Stimulated activated naive CD8-positive, alpha-beta T cell treated with anti-CD3 and anti-CD28 coated beads, Interleukin-15, amount 100 ng/mL, for 72 hours (primary cell): ENCODE results near the gene MT3.

Source experiments
- ATAC-seq: fragments of 150-1000 bp; cut with Tn5 transposase; 2 replicates; pipeline ENCODE4 v1.10.0; 2021; ENCODE audit warnings: mild to moderate bottlenecking, moderate library complexity
- DNase-seq, 2 donors: peaks; one replicate each; pipeline ENCODE4 v3.0.0; 2021 to 2022
- H3K27ac Mint-ChIP-seq, 2 donors: one replicate each; pipeline ENCODE4 v1.8.0; 2022; ENCODE audit warnings: mild to moderate bottlenecking in 2 of 2, mixed read lengths in 2 of 2, moderate library complexity in 2 of 2
- H3K27me3 Mint-ChIP-seq: one replicate; pipeline ENCODE4 v1.8.0; 2022; ENCODE audit warnings: mixed read lengths
- H3K4me1 Mint-ChIP-seq: one replicate; pipeline ENCODE4 v1.8.0; 2022; ENCODE audit warnings: mild to moderate bottlenecking, mixed read lengths
- H3K4me3 Mint-ChIP-seq, 2 donors: one replicate each; pipeline ENCODE4 v1.8.0; 2022; ENCODE audit warnings: mild to moderate bottlenecking in 2 of 2, mixed read lengths in 2 of 2, moderate library complexity in 1 of 2
- H3K9me3 Mint-ChIP-seq, 2 donors: one replicate each; pipeline ENCODE4 v1.8.0; 2022; ENCODE audit warnings: mixed read lengths in 2 of 2

The MT3 gene

GRCh38 chr16:56639045-56639444 lies 49.7 kb downstream of the MT3 start:
- ATAC-seq (no peak), DNase-seq (no peak)
- Mint-ChIP-seq H3K4me1 (peaks cover 58% of the 10 kb centered on the region), H3K27me3 (peaks cover 79% of the 10 kb centered on the region), H3K4me3 (peak overlapping the region; percentile 72 to 83), H3K27ac (no peak overlapping the region), H3K9me3 (no peaks in the 10 kb centered on the region)

- Mint-ChIP-seq H3K4me3 (no peak overlapping the region), H3K9me3 (no peaks in the 10 kb centered on the region), H3K27ac (no peak overlapping the region), H3K27me3 (peaks cover 77% of the 10 kb centered on the region), H3K4me1 (peaks cover 57% of the 10 kb centered on the region)
- ATAC-seq = no peak
- no peak for DNase-seq
These were observed 50.7 kb downstream of the MT3 start for GRCh38 chr16:56640076-56640475.
